Gastroesophageal sphincter (tissue), 4 donors: ENCODE results near the gene LTF. TPM values are rescaled to one million over a fixed set of nuclear protein-coding genes. Genes with fewer than 3 reads are reported as not detected.

Experiments used
- ATAC-seq: fragments of 150-250 bp; one replicate; pipeline ENCODE4 v1.9.1; 2016; ENCODE audit warnings: mild to moderate bottlenecking, moderate library complexity
- H3K27ac ChIP-seq, 4 donors: fragments of 200-600 bp; sonication (generic) in 3 of 4; 1 replicate in 3 of 4; 2 replicates in 1 of 4; pipeline ENCODE4 v1.5.1; 2016 to 2019
- H3K27me3 ChIP-seq: fragments of 200-600 bp; sonication (generic); one replicate; pipeline ENCODE4 v1.5.1; 2019
- H3K36me3 ChIP-seq, 2 donors: fragments of 200-600 bp; sonication (generic); one replicate each; pipeline ENCODE4 v1.5.1; 2019; ENCODE audit warnings: control low read depth in 1 of 2
- H3K4me1 ChIP-seq, 3 donors: fragments of 200-600 bp; sonication (generic); 1 replicate in 2 of 3; 2 replicates in 1 of 3; pipeline ENCODE4 v1.5.1; 2016 to 2019; ENCODE audit warnings: control low read depth in 2 of 3
- H3K4me3 ChIP-seq, 2 donors: fragments of 200-600 bp; sonication (generic); one replicate each; pipeline ENCODE4 v1.5.1; 2019; ENCODE audit warnings: mild to moderate bottlenecking in 1 of 2, moderate library complexity in 1 of 2
- H3K9me3 ChIP-seq, 3 donors: fragments of 200-600 bp; sonication (generic); one replicate each; pipeline ENCODE4 v1.5.1; 2017 to 2019; ENCODE audit warnings: control low read depth in 2 of 3
- CTCF ChIP-seq, 4 experiments: fragments of 200-600 bp in 2 of 4; fragments of 450-650 bp in 2 of 4; sonication (generic) in 1 of 4; IDR thresholded peaks; one replicate each; pipeline ENCODE4 v1.5.1; 2017 to 2019; ENCODE audit warnings: antibody characterized with exemption in 4 of 4, mild to moderate bottlenecking in 2 of 4, moderate library complexity in 2 of 4
- EP300 ChIP-seq: sonication (generic); formaldehyde crosslinking; IDR thresholded peaks from one replicate; pipeline ENCODE4 v1.6.1; 2017; ENCODE audit warnings: antibody characterized with exemption, mild to moderate bottlenecking
- POLR2A ChIP-seq, 2 donors: fragments of 450-650 bp; IDR thresholded peaks; one replicate each; pipeline ENCODE4 v1.6.1; 2017; ENCODE audit warnings: antibody characterized with exemption in 2 of 2, mild to moderate bottlenecking in 2 of 2, moderate library complexity in 1 of 2
- POLR2AphosphoS5 ChIP-seq: sonication (generic); formaldehyde crosslinking; IDR thresholded peaks from one replicate; pipeline ENCODE4 v1.6.1; 2017; ENCODE audit warnings: antibody characterized with exemption
- WGBS, 2 donors: methylation state at CpG; one replicate each; pipeline ENCODE4 v1.1.5; 2018; ENCODE audit warnings: low coverage in 1 of 2; 5-methylcytosine and 5-hydroxymethylcytosine counted together
- total RNA-seq, 4 donors: library from RNA; depleted of rRNA; stranded (reverse); fragments of >200 nt; gene quantifications; one replicate each; pipeline ENCODE4 v1.1.0, GENCODE V29; 2016

The LTF gene
- total RNA-seq, 4 donors from 2014 or later = 1.2 to 198 (median 1.4) TPM

DNA sequence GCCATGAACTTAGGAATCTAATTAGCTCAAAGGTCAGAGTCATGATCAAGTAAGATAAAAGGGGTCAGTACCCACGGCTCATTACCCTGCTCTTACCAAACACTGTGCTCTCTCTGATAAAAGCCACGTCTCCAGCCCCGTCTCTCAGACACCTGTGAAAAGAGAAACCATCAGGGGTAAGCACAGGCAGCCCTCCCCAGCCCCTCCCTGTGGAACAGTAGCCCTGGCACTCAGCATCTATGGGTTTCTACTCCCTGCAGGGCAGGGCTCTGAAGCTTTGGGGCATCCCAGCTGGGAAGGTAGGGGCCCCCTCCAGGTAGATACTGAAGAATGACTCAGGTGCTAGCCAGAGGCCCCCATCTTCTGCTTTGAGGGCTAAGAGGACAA is 10.5 kb downstream of the LTF start:
- ATAC-seq = no peak
- H3K27ac ChIP-seq = no peak overlapping the region
- 27 to 55% methylated on average over 2 of the region's 3 CpGs for WGBS, 2 donors
- H3K36me3 ChIP-seq = no peaks in the 10 kb centered on the region
- H3K4me1 ChIP-seq = no peaks in the 10 kb centered on the region
- H3K4me3 ChIP-seq = no peak overlapping the region
- no peaks in the 10 kb centered on the region for H3K9me3 ChIP-seq
- peaks cover 13% of the 10 kb centered on the region for H3K27me3 ChIP-seq
- TF ChIP-seq POLR2A (IDR thresholded peaks at IDR 0.05) (no peak), EP300 (no peak), POLR2AphosphoS5 (no peak), CTCF (IDR thresholded peaks at IDR 0.05) (no peak)

- WGBS, 2 donors = 74 to 79% methylated on average over 2 to 3 of the region's 7 CpGs
These were observed 11.0 kb downstream of the LTF start for GRCh38 chr3:46453526-46454208.

GRCh38 chr3:46449755-46450552 is 14.8 kb downstream of the LTF start:
- TF ChIP-seq POLR2AphosphoS5 (no peak), EP300 (no peak), POLR2A (IDR thresholded peaks at IDR 0.05) (no peak), CTCF (IDR thresholded peaks at IDR 0.05) (peak in 1 of 4 experiments; percentile 29)
- no peaks in the 10 kb centered on the region for H3K9me3 ChIP-seq
- no peak overlapping the region for H3K27ac ChIP-seq
- 62 to 96% methylated on average over 4 to 5 of the region's 14 CpGs for WGBS, 2 donors
- no peak for ATAC-seq
- H3K4me3 ChIP-seq = no peak overlapping the region
- H3K36me3 ChIP-seq = no peaks in the 10 kb centered on the region
- peaks cover 21% of the 10 kb centered on the region for H3K27me3 ChIP-seq
- H3K4me1 ChIP-seq = no peaks in the 10 kb centered on the region

More at GRCh38 chr3:46453526-46454208, 11.0 kb downstream of the LTF start:
- Histone ChIP-seq H3K4me3 (no peak overlapping the region), H3K4me1 (no peaks in the 10 kb centered on the region), H3K27ac (no peak overlapping the region), H3K36me3 (no peaks in the 10 kb centered on the region), H3K9me3 (no peaks in the 10 kb centered on the region), H3K27me3 (peaks cover 17% of the 10 kb centered on the region)
- no peak for ATAC-seq
- no peak for TF ChIP-seq POLR2AphosphoS5
- no peak for TF ChIP-seq EP300

- H3K27ac ChIP-seq = no peak overlapping the region
- WGBS, 2 donors = 86% methylated on average over 1 of the region's 17 CpGs; no CpG with 5 or more reads in 1 of the 2 donors
- TF ChIP-seq POLR2AphosphoS5 (no peak), CTCF (IDR thresholded peaks at IDR 0.05) (no peak), EP300 (no peak), POLR2A (IDR thresholded peaks at IDR 0.05) (no peak)
- no peaks in the 10 kb centered on the region for H3K36me3 ChIP-seq
- no peaks in the 10 kb centered on the region for H3K4me1 ChIP-seq
- H3K4me3 ChIP-seq = no peak overlapping the region
- ATAC-seq = no peak
- no peaks in the 10 kb centered on the region for H3K9me3 ChIP-seq
- H3K27me3 ChIP-seq = peaks cover 29% of the 10 kb centered on the region
These were observed 16.0 kb downstream of the LTF start for GRCh38 chr3:46448721-46449120.

- Histone ChIP-seq H3K27me3 (peaks cover 29% of the 10 kb centered on the region), H3K4me1 (no peaks in the 10 kb centered on the region), H3K36me3 (no peaks in the 10 kb centered on the region), H3K9me3 (no peaks in the 10 kb centered on the region), H3K4me3 (no peak overlapping the region), H3K27ac (no peak overlapping the region)
- WGBS, 2 donors = 32 to 100% methylated on average over 1 to 5 of the region's 5 CpGs
- no peak for ATAC-seq
- no peak for TF ChIP-seq POLR2AphosphoS5
- TF ChIP-seq CTCF (IDR thresholded peaks at IDR 0.05) = no peak
- no peak for TF ChIP-seq POLR2A (IDR thresholded peaks at IDR 0.05)
- TF ChIP-seq EP300 = no peak
These were observed 17.3 kb downstream of the LTF start for GRCh38 chr3:46447228-46447985.
